ENCODE measurements around the gene CSPG4.
"Not testable (repeated sequence)": the region's sequence is repeated elsewhere in the genome, so short reads cannot be mapped to it uniquely, and the experiment has no call there.

The CSPG4 gene

GRCh38 chr15:75718328-75718727, 5.7 kb upstream of the CSPG4 start:
- DNase-seq (ENCODE audit: low read depth), result no peak

GRCh38 chr15:75717001-75717400, 4.4 kb upstream of the CSPG4 start:
- H3K4me3 ChIP-seq (ENCODE audit: control insufficient read depth, low read depth, low read length); DNase-seq (ENCODE audit: low read depth): not testable (repeated sequence)

More at GRCh38 chr15:75718328-75718727, 5.7 kb upstream of the CSPG4 start:
- no peak for TF ChIP-seq CTCF (IDR thresholded peaks at IDR 0.05; ENCODE audit: control insufficient read depth, insufficient read depth, low read depth, low read length, missing control alignments)
- no peak overlapping the region for H3K4me3 ChIP-seq (ENCODE audit: control insufficient read depth, low read depth, low read length)

GRCh38 chr15:75716249-75716950, 3.8 kb upstream of the CSPG4 start:
- H3K4me3 ChIP-seq (ENCODE audit: control insufficient read depth, low read depth, low read length); DNase-seq (ENCODE audit: low read depth): not testable (repeated sequence)

GRCh38 chr15:75715312-75715832, 2.7 kb upstream of the CSPG4 start:
- not testable (repeated sequence) for DNase-seq (ENCODE audit: low read depth); H3K4me3 ChIP-seq (ENCODE audit: control insufficient read depth, low read depth, low read length)

- DNase-seq (ENCODE audit: low read depth), result no peak
- no peak overlapping the region for H3K4me3 ChIP-seq (ENCODE audit: control insufficient read depth, low read depth, low read length)
- TF ChIP-seq CTCF (IDR thresholded peaks at IDR 0.05; ENCODE audit: control insufficient read depth, insufficient read depth, low read depth, low read length, missing control alignments), result no peak
These were observed 1.5 kb upstream of the CSPG4 start for GRCh38 chr15:75714195-75714594.

- H3K4me3 ChIP-seq (ENCODE audit: control insufficient read depth, low read depth, low read length), result no peak overlapping the region
- DNase-seq (ENCODE audit: low read depth), result no peak
These were observed 769 bp upstream of the CSPG4 start for GRCh38 chr15:75713338-75713895.

GRCh38 chr15:75711495-75711894, 1.2 kb downstream of the CSPG4 start:
- H3K4me3 ChIP-seq (ENCODE audit: control insufficient read depth, low read depth, low read length), result peak overlapping the region; percentile 3; the same call in 1 of the 2 replicates
- not testable (repeated sequence) for DNase-seq (ENCODE audit: low read depth)

More at GRCh38 chr15:75713338-75713895, 769 bp upstream of the CSPG4 start:
- TF ChIP-seq CTCF (IDR thresholded peaks at IDR 0.05; ENCODE audit: control insufficient read depth, insufficient read depth, low read depth, low read length, missing control alignments), result no peak

GRCh38 chr15:75710874-75711273, 1.8 kb downstream of the CSPG4 start:
- DNase-seq (ENCODE audit: low read depth); H3K4me3 ChIP-seq (ENCODE audit: control insufficient read depth, low read depth, low read length): not testable (repeated sequence)

GRCh38 chr15:75709458-75709857, 3.2 kb downstream of the CSPG4 start:
- H3K4me3 ChIP-seq (ENCODE audit: control insufficient read depth, low read depth, low read length); DNase-seq (ENCODE audit: low read depth): not testable (repeated sequence)

GRCh38 chr15:75706682-75706954, 6.0 kb downstream of the CSPG4 start:
- DNase-seq (ENCODE audit: low read depth), result no peak
- no peak for TF ChIP-seq CTCF (IDR thresholded peaks at IDR 0.05; ENCODE audit: control insufficient read depth, insufficient read depth, low read depth, low read length, missing control alignments)
- no peak overlapping the region for H3K4me3 ChIP-seq (ENCODE audit: control insufficient read depth, low read depth, low read length)
